Stomach (tissue), 9 donors: ENCODE data around the gene USP4. TPM values are rescaled to one million over a fixed set of nuclear protein-coding genes. Genes with fewer than 3 reads are reported as not detected.

Experiments
- DNase-seq, 2 donors: peaks; one replicate each; pipeline versions ENCODE4 v3.0.0 to v3.0.0-alpha.2; 2013 to 2019
- H3K27ac ChIP-seq, 5 donors: fragments of 200-600 bp in 4 of 5; sonication (generic) in 4 of 5; one replicate each; pipeline ENCODE4 v1.5.1; 2013 to 2019; ENCODE audit warnings: mild to moderate bottlenecking in 1 of 5, moderate library complexity in 1 of 5
- H3K27me3 ChIP-seq, 3 donors: fragments of 200-600 bp; sonication (generic); one replicate each; pipeline ENCODE4 v1.5.1; 2017 to 2019; ENCODE audit warnings: mixed run types in 1 of 3
- H3K36me3 ChIP-seq, 4 donors: fragments of 200-600 bp; sonication (generic); 1 replicate in 3 of 4; 2 replicates in 1 of 4; pipeline ENCODE4 v1.5.1; 2016 to 2019
- H3K4me1 ChIP-seq, 4 donors: fragments of 200-600 bp; sonication (generic); one replicate each; pipeline ENCODE4 v1.5.1; 2016 to 2019
- H3K4me3 ChIP-seq, 4 donors: fragments of 200-600 bp; sonication (generic) in 3 of 4; one replicate each; pipeline ENCODE4 v1.5.1; 2016 to 2019; ENCODE audit warnings: mild to moderate bottlenecking in 1 of 4
- H3K9me3 ChIP-seq, 4 donors: fragments of 200-600 bp; sonication (generic); one replicate each; pipeline ENCODE4 v1.5.1; 2016 to 2019
- EP300 ChIP-seq: sonication (generic); formaldehyde crosslinking; IDR thresholded peaks from one replicate; pipeline ENCODE4 v1.6.1; 2017; ENCODE audit warnings: antibody characterized with exemption
- POLR2A ChIP-seq, 4 donors: fragments of 450-650 bp; IDR thresholded peaks; one replicate each; pipeline ENCODE4 v1.6.1; 2016; ENCODE audit warnings: antibody characterized with exemption in 4 of 4, control low read depth in 2 of 4, mild to moderate bottlenecking in 1 of 4, moderate library complexity in 1 of 4
- POLR2AphosphoS5 ChIP-seq, 3 donors: sonication (generic); formaldehyde crosslinking; IDR thresholded peaks; one replicate each; pipeline ENCODE4 v1.6.1; 2016; ENCODE audit warnings: antibody characterized with exemption in 3 of 3
- WGBS, 5 donors: extraction: QIAGEN DNeasy Blood & Tissue Kit in 3 of 5; methylation state at CpG; one replicate each; pipeline versions ENCODE4 v1.1.5 to v1.1.7; 2013 to 2018; 5-methylcytosine and 5-hydroxymethylcytosine counted together
- intact Hi-C: fragments of 100-400 bp; cut with DNase I; formaldehyde crosslinking; loops from one replicate; pipeline ENCODE4 v1.15.1; 2023; ENCODE audit warnings: low total_unique reads
- polyA plus RNA-seq, 3 donors: library from polyadenylated mRNA; stranded (reverse); fragments of 200-250 nt; gene quantifications; one replicate each; pipeline ENCODE4 v1.2.3, GENCODE V29; 2013
- total RNA-seq, 5 donors: library from RNA; depleted of rRNA; stranded (reverse); fragments of >200 nt; gene quantifications; one replicate each; pipeline versions ENCODE4 v1.1.0 to v1.2.3, GENCODE V29; 2014 to 2016
- TF ChIP-seq, protein P1 (sequence below), 7 experiments: fragments of 450-650 bp in 4 of 7; fragments of 200-600 bp in 3 of 7; sonication (generic) in 3 of 7; IDR thresholded peaks; one replicate each; pipeline ENCODE4 v1.5.1; 2016 to 2019; ENCODE audit warnings: antibody characterized with exemption in 7 of 7, control low read depth in 2 of 7, mild to moderate bottlenecking in 1 of 7
- donor health status: healthy with polysubstance abuse.
- donor health status: Bipolar disorder and iron deficiency.
- donor health status: healthy.

The USP4 gene
- total and polyA plus RNA-seq, 8 donors: 21.9 to 123 (median 24.5) TPM

DNA sequence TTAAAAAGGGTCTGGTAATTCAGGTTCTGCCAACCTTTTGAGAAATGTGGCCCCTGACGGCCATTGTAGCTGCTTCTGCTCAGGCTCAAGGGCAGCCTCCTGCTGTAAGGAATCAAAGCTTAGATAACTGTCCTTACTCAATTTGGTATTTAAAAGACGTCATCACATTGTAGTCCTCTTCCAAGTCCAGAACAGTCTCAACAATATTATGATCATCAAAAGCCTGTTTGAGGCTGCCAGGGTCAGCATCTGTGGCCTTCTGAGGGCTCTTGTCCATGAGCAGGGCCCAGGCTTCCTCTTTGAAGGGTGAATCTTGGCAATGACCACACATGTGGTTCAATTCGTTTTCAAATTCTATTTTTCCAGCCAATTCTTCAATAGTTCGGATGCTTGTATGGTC lies 68.8 kb downstream of the USP4 start:
- DNase-seq: no peak
- Histone ChIP-seq H3K27me3 (no peaks in the 10 kb centered on the region), H3K9me3 (no peaks in the 10 kb centered on the region), H3K27ac (no peak overlapping the region), H3K36me3 (peaks cover 0 to 27% (median 15%) of the 10 kb centered on the region in 4 donors), H3K4me3 (no peak overlapping the region), H3K4me1 (peaks cover 4 to 15% (median 5%) of the 10 kb centered on the region in 4 donors)
- TF ChIP-seq POLR2A (IDR thresholded peaks at IDR 0.05): no peak
- TF ChIP-seq, protein P1, sequence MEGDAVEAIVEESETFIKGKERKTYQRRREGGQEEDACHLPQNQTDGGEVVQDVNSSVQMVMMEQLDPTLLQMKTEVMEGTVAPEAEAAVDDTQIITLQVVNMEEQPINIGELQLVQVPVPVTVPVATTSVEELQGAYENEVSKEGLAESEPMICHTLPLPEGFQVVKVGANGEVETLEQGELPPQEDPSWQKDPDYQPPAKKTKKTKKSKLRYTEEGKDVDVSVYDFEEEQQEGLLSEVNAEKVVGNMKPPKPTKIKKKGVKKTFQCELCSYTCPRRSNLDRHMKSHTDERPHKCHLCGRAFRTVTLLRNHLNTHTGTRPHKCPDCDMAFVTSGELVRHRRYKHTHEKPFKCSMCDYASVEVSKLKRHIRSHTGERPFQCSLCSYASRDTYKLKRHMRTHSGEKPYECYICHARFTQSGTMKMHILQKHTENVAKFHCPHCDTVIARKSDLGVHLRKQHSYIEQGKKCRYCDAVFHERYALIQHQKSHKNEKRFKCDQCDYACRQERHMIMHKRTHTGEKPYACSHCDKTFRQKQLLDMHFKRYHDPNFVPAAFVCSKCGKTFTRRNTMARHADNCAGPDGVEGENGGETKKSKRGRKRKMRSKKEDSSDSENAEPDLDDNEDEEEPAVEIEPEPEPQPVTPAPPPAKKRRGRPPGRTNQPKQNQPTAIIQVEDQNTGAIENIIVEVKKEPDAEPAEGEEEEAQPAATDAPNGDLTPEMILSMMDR (IDR thresholded peaks at IDR 0.05): no peak
- no peak for TF ChIP-seq EP300
- TF ChIP-seq POLR2AphosphoS5 (IDR thresholded peaks at IDR 0.05): no peak
- WGBS, 5 donors: 76 to 87% (median 86%) methylated on average over 4 of the region's 4 CpGs
- intact Hi-C loops: no loop called here

DNA sequence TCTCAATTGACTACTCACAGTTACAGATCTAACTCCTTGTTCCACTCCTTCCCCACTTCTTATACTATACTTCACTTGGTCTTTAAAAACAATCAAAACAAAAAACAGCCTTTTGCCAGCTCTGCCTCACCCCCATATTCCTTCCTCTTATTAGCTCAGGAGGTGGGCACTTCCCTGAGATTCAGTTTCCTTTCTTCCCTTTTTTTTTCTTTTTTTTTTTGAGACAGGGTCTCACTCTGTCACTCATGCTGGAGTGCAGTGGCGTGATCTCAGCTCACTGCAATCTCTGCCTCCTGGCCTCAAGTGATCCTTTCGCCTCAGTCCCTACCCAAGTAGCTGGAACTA lies 69.7 kb downstream of the USP4 start:
- no peak for TF ChIP-seq POLR2AphosphoS5 (IDR thresholded peaks at IDR 0.05)
- TF ChIP-seq POLR2A (IDR thresholded peaks at IDR 0.05): no peak
- no peak for TF ChIP-seq EP300
- TF ChIP-seq, protein P1 (IDR thresholded peaks at IDR 0.05): no peak
- no peaks in the 10 kb centered on the region for H3K9me3 ChIP-seq
- DNase-seq: no peak
- intact Hi-C loops: no loop called here
- peaks cover 0 to 27% (median 15%) of the 10 kb centered on the region in 4 donors for H3K36me3 ChIP-seq
- no peaks in the 10 kb centered on the region for H3K27me3 ChIP-seq
- H3K27ac ChIP-seq: no peak overlapping the region
- H3K4me1 ChIP-seq: peaks cover 0 to 10% (median 0%) of the 10 kb centered on the region in 4 donors
- H3K4me3 ChIP-seq: no peak overlapping the region
- 93 to 100% (median 99%) methylated on average over 2 of the region's 2 CpGs for WGBS, 5 donors

DNA sequence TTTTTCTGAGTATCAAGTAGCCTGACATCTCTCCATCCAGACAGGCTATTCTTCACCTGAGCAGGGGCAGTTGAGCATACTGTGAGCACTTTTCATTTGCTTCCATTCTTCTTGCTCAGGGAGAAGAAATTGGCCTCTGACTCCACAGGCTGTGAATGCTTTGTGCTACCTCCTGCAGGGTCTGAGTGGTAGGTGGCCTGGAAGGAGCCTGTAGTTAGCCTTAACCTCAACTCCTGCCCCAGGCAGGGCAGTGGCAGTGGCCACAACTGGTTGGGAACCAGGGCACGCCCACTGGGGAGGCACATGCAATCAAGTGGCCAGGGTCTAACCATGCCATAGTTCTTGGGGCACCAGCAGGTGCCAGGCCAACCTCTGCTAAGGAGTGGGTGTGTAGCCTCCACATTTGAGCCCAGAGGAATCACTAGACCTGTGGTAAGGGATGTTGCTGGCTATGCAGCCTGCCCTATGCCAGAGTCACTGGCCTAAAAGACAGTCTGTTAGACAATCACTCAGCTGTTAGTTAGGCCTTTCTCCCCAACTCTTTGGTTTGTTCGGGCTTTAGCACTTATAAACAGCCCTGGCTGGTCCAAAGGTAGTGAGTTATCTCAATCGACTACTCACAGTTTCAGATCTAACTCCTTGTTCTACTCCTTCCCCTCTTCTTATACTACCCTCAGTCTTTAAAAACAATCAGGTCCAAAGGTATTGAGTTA lies 70.3 kb downstream of the USP4 start:
- peaks cover 0 to 10% (median 0%) of the 10 kb centered on the region in 4 donors for H3K4me1 ChIP-seq
- DNase-seq: no peak
- no peak overlapping the region for H3K27ac ChIP-seq
- no peaks in the 10 kb centered on the region for H3K9me3 ChIP-seq
- no peaks in the 10 kb centered on the region for H3K27me3 ChIP-seq
- intact Hi-C loops: no loop called here
- peaks cover 0 to 27% (median 15%) of the 10 kb centered on the region in 4 donors for H3K36me3 ChIP-seq
- 88 to 99% (median 89%) methylated on average over 2 to 3 of the region's 3 CpGs for WGBS, 5 donors
- TF ChIP-seq POLR2A (IDR thresholded peaks at IDR 0.05) (no peak), POLR2AphosphoS5 (IDR thresholded peaks at IDR 0.05) (no peak), EP300 (no peak)
- TF ChIP-seq, protein P1 (IDR thresholded peaks at IDR 0.05): no peak
- no peak overlapping the region for H3K4me3 ChIP-seq

DNA sequence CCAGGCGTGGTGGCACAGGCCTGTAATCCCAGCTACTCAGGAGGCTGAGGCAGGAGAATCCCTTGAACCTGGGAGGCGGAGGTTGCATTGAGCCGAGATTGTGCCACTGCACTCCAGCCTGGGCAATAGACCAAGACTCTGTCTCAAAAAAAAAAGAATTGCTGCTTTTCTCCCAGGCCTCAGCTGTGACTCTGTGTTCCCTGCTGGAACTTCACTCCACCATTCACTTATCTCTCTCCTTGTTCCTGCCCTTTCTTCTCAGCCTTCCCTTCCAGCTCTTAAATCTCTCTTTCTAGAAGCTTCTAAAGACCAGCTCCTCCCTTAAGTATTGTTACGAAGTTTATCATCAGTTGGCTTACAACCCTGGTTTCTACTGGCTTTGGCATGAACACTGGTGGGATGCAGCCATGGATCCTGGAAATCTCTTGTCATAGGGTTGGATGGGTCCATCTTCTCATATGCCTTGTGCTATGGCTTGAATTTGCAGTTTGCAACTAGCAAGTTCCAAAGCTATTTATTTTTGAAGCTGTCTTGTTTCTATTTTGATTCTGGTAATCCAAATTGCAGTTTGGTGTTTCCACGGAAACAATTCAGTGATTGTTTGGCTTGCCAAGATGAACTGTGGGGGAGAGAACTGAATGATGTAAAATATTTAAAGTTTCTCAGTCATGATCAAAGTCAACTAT lies 73.3 kb downstream of the USP4 start:
- Histone ChIP-seq H3K36me3 (peaks cover 0 to 18% (median 15%) of the 10 kb centered on the region in 4 donors), H3K27me3 (no peaks in the 10 kb centered on the region), H3K4me3 (no peak overlapping the region), H3K9me3 (no peaks in the 10 kb centered on the region), H3K27ac (peak overlapping the region in 2 of 5 donors; percentile 26 to 56), H3K4me1 (peaks cover 0 to 10% (median 0%) of the 10 kb centered on the region in 4 donors)
- TF ChIP-seq POLR2AphosphoS5 (IDR thresholded peaks at IDR 0.05): no peak
- no peak for TF ChIP-seq EP300
- no peak for TF ChIP-seq POLR2A (IDR thresholded peaks at IDR 0.05)
- TF ChIP-seq, protein P1 (IDR thresholded peaks at IDR 0.05): no peak
- intact Hi-C loops: no loop called here
- DNase-seq: peak in 1 of 2 donors; percentile 62
- WGBS, 5 donors: 65 to 81% (median 75%) methylated on average over 5 of the region's 5 CpGs
